Spleen (tissue), 7 donors: ENCODE results near the gene CACNA1C.

Experiments
- CTCF ChIP-seq, 11 experiments: fragments of 200-600 bp in 7 of 11; fragments of 450-650 bp in 4 of 11; sonication (generic) in 4 of 11; IDR thresholded peaks in 8 of 11; conservative IDR thresholded peaks in 3 of 11; 1 replicate in 7 of 11; 2 replicates in 4 of 11; pipeline versions ENCODE4 v1.4.0 to v1.8.0; 2016 to 2021; ENCODE audit warnings: antibody characterized with exemption in 11 of 11, inconsistent platforms in 4 of 11, mild to moderate bottlenecking in 1 of 11
- POLR2A ChIP-seq, 3 donors: fragments of 450-650 bp; IDR thresholded peaks; one replicate each; pipeline ENCODE4 v1.5.1; 2017; ENCODE audit warnings: antibody characterized with exemption in 3 of 3, mild to moderate bottlenecking in 1 of 3
- POLR2AphosphoS5 ChIP-seq, 3 donors: sonication (generic); formaldehyde crosslinking; IDR thresholded peaks; one replicate each; pipeline ENCODE4 v1.5.1; 2017; ENCODE audit warnings: antibody characterized with exemption in 3 of 3
- donor health status: DM: no; HTN: no; CAD: no; lungs with moderate emphysema.
- donor health status: DM: no; HTN: no; CAD: no.
- donor health status: DM: no; HTN: no; CAD: no.

GRCh38 chr12:2401040-2401439, 348.3 kb downstream of the CACNA1C start:
- TF ChIP-seq POLR2A (IDR thresholded peaks at IDR 0.05) (no peak), POLR2AphosphoS5 (IDR thresholded peaks at IDR 0.05) (no peak), CTCF (IDR thresholded peaks at IDR 0.05 in 8 of 11, conservative IDR thresholded peaks at IDR 0.05 in 3 of 11) (no peak)
